GM12864 (cell line): ENCODE measurements around the gene TP53.

Source experiments
- DNase-seq: peaks from one replicate; pipeline ENCODE4 v3.0.0-alpha.2; 2011; ENCODE audit warnings: low read depth
- H3K4me3 ChIP-seq: 2 replicates; pipeline ENCODE4 v1.5.1; 2011; ENCODE audit warnings: mild to moderate bottlenecking, low read depth, low read length, control low read depth
- TF ChIP-seq, protein P1 (sequence below): IDR thresholded peaks from 2 replicates; pipeline ENCODE4 v1.5.1; 2011; ENCODE audit warnings: low read depth, mild to moderate bottlenecking, moderate library complexity, low read length, control low read depth, inconsistent platforms; ENCODE audit errors: missing control alignments

TP53 gene

DNA sequence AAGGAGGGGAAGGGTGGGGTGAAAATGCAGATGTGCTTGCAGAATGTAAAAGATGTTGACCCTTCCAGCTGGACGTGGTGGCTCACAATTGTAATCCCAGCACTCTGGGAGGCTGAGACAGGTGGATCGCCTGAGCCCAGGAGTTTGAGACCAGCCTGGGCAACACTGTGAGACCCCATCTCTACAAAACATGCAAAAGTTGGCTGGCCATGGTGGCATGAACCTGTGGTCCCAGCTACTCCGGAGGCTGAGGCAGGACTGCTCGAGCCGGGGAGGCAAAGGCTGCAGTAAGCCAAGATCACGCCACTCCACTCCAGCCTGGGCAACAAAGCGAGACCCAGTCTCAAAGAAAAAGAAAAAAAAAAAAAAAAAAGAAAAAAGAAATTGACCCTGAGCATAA, 18.8 kb downstream of the TP53 start:
- DNase-seq, result no peak
- no peak overlapping the region for H3K4me3 ChIP-seq
- TF ChIP-seq, protein P1, sequence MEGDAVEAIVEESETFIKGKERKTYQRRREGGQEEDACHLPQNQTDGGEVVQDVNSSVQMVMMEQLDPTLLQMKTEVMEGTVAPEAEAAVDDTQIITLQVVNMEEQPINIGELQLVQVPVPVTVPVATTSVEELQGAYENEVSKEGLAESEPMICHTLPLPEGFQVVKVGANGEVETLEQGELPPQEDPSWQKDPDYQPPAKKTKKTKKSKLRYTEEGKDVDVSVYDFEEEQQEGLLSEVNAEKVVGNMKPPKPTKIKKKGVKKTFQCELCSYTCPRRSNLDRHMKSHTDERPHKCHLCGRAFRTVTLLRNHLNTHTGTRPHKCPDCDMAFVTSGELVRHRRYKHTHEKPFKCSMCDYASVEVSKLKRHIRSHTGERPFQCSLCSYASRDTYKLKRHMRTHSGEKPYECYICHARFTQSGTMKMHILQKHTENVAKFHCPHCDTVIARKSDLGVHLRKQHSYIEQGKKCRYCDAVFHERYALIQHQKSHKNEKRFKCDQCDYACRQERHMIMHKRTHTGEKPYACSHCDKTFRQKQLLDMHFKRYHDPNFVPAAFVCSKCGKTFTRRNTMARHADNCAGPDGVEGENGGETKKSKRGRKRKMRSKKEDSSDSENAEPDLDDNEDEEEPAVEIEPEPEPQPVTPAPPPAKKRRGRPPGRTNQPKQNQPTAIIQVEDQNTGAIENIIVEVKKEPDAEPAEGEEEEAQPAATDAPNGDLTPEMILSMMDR, result no peak

DNA sequence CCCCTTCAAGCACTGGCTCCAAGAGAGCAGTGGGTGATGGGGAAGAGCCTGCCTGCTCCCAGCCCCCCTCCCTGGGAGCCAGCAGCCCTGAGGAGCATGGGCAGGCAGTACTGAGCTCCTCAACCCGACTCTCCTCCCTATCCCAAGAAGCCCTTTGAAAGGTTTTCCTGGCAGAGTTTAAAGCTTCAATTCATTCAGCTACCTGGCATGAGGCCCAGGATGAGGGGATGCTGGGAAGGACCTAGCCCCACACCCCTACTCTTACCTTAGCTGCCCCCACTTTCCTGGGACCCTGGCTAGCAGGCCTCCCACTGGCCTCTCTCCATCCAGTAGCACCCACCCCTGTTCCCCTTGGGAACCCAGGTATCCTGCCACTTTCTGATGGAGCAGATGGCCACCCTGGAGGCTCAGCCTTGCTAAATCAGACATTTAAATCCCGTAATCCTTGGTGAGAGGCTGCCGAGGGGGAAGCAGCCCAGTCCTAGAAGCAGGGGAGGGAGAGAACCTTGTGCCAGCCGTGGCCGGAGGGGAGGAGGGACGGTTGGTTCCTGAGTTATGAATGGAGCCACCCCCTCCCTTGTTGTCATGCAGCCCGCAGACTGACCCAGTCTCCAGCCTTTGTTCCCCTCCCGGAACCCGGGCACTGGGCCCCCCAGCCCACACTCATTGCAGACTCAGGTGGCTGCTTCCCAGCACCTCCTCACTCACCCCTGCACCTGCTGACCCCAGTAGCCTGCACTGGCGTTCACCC, 19.5 kb downstream of the TP53 start:
- TF ChIP-seq, protein P1, result no peak
- H3K4me3 ChIP-seq, result no peak overlapping the region

DNA sequence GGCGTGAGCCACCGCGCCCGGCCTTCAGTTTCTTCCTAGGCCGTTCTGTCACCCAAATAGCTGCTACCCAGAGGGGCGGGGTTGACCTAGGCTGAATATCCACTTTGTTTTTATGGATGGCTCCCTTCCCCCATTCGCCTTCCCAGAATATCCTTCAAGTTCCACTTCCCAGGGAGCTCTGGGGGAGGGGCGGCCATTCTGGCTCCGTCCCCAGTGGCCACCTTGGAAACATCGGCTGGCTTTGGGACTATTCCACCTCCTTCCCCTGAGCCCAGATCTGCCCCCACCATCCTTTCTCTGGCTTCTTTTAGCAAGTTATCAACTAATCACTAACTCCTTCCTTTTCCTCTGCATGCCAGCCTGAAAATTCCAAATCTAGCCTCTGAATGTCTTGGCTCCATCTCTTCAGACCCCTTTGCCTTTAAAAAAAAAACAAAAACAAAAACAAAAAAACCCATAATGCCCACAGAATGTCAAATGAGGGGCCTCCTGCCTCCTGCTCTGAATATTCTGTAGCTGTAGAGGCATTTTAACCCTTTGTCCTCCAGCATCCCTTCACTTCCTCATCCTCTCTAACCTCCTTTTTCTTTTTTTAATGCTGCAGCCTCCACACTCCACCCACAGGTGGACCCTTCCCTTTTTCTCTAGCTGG, 30.2 kb downstream of the TP53 start:
- no peak for DNase-seq
- no peak overlapping the region for H3K4me3 ChIP-seq
- TF ChIP-seq, protein P1, result no peak

More for the DNA sequence above, 19.5 kb downstream of the TP53 start:
- no peak for DNase-seq

DNA sequence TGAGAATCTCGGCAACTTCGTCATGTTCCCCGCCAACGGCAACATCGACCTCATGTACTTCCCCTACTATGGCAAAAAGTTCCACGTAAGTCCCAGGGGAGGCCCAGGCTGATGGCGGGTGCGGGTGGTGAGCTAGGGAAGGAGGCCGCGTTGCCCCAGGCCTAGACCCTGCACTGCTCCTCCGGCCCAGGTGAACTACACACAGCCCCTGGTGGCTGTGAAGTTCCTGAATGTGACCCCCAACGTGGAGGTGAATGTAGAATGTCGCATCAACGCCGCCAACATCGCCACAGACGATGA, 31.8 kb downstream of the TP53 start:
- TF ChIP-seq, protein P1, result no peak
- no peak overlapping the region for H3K4me3 ChIP-seq
- DNase-seq, result no peak

DNA sequence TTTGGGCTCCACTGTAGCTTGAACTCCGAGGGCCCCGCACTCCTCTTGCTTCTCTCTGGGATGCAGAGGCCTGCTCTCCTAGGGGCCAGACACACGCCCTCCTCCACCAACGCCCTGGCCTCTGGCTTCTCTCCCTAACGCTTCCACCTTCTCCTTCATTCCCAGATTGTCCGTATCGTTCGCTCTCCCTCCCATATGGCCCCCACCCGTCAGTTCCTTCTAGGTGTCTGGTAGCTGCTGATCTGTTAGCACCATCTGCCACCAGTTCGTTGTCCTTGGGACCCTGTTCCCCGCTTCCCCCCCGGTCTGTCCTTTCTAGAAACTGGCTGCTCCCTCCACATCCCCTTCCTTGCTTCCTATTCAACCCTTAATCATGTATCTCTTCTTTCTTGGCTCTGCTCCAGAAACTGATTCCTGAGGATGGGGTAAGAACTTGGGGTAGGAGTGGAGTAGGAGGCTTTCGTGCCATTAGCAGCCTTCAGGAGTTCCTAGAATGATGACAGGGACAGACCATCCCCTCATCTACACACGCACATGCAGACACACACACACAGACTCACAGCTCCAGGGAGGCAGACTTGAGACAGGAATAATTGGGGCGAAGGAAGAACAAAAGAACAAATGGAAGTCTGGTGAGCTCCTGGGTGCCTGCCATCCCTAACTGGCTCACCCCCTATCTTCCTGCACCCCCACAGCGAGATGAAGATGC, 32.3 kb downstream of the TP53 start:
- no peak overlapping the region for H3K4me3 ChIP-seq
- DNase-seq, result no peak
- TF ChIP-seq, protein P1, result no peak

DNA sequence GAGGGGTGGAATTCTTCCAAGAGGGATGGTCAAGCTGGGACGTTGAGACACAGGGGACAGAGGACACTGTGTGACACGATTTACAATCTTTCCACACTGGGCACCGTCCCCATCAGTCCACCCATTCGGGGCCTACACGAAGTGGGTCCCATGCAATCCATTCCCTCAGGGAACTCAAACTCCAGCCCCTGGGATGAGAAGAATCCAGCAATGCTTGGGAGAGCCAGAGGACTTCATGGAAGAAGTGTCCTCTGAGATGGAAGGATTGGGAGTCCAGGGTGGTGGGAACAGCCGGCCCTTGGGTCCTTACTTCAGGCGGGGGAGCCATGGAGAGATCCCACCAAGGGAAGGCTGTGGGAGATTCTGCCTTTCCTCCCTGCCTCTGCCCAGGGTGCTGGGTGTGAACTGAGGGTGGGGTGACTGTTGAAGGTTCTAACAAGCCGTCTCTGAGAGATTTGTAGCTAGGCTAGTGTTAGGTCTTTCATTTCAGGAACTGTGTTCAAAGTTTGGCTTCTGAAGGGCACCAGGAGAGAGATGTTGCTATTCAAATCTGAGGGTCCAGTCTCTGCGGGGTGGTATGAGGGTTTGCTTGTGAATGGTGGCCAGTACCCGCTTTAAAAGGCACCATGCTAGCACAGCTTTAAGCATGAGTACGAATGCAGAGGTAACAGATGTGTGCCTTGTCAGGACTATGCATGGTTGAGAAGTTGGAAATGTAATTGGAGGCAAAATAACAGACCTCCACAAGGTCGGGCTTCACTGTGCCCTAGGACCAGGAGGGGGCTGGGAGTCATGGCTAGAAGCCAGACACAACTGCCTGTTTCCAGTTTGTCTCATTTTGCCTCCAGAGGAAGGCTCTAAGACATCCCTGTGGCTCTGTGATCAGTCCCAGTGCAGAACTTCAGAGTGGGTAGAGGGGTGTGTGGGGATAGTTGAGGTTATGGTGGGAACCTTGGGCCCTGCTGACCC, 34.6 kb downstream of the TP53 start:
- TF ChIP-seq, protein P1, result no peak
- no peak for DNase-seq
- no peak overlapping the region for H3K4me3 ChIP-seq
